ENCODE results near the gene ARHGEF12. TPM values are rescaled to one million over a fixed set of nuclear protein-coding genes. Genes with fewer than 3 reads are reported as not detected.

Gene ARHGEF12
- polyA plus RNA-seq, 1 donor: 141 TPM

DNA sequence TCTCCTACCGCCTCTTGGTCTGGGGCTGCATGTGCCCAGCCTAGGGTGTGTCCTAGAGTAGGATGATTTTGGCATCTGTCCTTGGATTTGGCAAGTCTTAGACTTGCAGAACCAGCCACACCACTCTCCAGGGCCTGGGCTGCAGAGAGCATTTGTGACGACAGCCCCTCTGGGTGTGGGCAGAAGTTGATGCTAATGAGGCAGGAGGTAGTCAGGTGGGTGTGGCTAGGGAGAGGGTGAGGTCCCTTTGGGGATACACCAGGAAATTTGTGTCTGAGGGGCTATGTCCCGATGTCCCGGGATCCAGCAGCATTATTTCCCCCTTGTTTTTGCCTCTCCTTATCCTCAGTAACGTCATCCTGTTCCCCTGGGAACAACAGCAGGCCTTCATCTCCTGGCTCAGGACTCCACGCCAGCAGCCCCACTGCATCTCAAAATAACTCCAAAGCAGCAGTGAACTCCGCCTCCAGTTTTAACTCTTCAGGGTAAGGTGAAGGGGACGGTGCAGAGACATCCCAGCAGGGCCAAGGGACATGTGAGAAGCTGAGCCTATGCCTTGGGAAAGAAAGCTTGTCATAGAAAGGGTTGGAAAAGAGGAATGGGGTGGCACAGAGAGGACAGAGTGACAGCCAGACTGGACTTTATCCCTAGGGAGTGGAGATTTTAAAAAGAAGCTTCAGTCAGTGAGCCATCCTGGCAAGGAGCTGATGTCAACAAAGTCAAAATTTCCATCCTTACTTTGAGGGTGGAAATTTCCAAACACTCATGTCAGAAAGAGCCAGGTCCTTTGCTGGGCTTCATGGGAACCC, 19.1 kb upstream of the ARHGEF12 start:
- no peak for DNase-seq

DNA sequence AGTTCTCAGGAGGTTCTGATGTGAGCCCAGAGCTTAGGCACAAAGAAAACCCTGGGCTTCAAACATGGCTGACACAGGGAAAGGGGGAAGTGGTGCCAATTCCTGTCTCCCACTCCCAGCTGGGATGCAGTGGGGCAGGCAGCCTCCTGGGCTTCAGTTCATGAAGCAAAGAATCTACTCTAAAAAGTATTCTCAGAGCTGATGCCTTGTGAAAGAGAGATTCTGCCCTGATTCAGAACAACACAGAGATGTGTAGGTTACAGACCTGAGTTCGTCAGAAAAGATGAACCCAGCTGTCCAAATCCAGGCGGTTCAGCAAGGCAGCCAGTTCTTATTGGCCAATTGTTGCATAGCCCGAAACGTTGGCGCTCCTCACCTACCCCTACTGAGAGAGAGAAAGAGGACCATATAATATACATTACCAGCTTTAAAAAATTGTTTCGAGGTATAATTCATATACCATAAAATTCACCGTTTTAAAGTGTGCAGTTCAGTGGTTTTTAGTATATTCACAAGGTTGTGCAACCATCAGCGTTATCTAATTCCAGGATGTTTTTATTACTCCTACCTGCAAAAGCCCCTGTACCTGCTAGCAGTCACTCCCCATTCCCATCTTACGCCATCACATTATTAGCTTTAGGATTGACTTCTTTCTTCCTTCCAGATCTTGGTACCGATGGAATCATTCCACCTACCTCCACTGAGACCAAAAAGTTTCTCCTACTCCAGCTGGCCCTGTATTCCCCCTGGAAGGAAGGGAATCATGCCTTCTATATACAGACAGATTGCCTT, 18.3 kb upstream of the ARHGEF12 start:
- DNase-seq: no peak

DNA sequence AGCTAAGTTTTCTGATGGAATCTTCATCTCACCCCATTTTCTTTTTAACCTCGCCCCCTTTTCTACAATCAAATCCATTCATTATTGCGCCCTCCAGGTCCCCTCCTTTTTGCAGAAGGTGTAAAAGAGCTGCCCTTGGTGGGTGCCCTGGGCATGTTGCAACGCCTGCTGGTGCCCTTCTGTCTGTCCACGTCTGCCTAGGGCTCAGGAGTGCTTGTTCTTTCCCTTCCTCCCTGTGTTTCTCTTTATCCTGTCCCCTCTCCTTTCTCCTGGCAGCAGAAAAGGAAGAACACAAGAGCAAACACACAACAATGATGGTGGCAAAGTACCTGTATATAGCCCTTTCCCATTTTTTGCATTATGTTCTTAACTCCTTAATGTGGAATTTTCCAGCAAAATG, 17.3 kb upstream of the ARHGEF12 start:
- no peak for DNase-seq

DNA sequence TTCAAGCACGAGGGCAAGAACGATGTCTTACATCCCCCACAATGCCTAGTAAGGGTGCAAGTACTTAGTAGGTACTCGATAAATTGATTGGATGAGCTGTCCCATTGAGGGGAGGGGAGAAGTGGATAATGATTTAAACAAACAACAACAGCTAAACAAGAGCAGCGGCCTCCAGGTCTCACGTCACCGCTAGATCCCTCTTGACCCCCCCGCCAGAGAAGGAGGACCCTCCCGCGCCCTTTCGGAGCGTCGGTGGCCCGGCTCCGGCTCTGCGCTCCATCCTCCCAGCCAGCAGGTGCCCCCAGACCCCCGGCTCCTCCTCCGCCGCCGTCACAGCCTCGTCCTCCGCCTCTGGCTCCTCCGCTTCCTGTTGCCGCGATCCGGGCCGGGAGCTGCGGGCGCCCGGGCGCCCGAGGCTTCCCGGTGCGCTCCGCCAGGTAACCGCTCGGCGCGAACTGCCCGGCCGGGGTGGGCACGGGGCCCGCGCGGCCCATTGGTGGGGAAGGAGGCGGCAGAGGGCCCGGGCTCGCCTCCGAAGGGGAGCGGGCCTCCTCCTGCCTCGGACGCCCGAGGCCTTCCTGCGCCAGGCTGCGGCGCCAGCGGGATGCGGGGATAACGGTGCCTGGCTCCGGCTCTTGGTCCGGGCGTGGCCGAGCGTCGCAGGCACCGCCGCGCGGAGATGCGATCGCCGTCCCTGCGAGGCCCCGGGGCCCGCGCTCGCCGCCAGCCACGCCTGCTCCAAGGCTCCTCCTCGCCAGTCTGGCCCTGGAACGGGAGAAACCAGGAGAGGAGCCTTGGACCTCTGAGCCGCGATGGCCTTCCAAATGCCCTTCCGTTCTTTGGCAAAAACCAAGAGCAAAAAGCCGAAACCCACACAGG, 11.0 kb upstream of the ARHGEF12 start, which contains the start of gene TLCD5:
TLCD5 (plus strand) TSS at position 368 of the 879 bp plus-strand sequence. CDS start 2,143 bp downstream, outside the sequence.
- DNase-seq: peak; percentile 82

DNA sequence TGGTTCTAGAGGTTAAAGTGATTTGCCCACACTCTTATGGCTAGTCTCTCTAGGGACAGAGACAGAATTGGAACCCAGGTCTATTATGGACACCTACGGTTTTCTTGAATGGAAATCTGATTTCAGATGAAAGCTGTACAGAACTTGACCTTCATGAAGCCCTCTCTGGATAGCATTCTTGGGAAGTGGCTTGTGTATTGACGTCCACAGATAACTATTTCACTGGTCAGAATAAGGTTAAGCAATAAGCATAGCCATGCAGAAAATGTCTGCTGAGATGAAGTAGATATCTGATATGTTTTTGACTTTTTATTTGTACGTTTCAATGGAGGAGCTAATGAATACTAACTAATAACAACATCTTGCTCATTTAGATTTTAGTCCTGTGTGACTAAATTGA, 10.0 kb upstream of the ARHGEF12 start:
- no peak for DNase-seq

DNA sequence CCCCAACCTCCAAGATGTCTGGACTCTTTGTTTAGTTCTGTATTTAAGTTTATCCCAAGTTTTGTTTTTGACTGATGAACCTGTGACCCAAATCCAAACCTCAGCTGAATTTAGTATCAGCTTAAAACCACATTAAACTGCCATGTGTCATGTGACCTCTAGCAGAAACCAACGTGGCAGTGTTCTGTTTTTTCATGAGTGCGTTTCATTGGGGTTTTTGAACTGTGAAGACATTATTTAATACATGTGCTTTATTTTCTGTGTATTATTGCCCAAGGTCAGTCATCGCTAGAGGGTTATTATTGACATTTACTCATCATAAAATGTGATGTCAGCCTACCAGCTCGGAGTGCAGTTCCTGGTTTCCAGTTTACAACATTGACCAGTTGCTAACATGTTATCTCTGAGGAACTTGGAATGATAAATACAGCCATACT, 9.3 kb upstream of the ARHGEF12 start:
- no peak for DNase-seq

DNA sequence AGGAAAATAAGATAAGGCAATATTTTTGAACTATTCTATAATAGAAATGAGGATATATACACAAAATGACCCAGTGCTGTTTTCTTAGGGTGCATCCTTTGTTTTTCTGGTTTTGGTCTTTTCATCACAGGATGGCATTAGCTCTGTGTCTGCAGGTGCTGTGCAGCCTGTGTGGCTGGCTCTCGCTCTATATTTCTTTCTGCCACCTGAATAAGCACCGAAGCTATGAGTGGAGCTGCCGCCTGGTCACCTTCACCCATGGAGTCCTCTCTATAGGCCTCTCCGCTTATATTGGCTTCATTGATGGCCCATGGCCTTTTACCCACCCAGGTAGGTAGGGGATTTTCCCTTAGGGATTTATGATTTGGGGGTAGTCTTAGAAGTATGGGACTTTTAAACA, 8.9 kb upstream of the ARHGEF12 start:
- no peak for DNase-seq

DNA sequence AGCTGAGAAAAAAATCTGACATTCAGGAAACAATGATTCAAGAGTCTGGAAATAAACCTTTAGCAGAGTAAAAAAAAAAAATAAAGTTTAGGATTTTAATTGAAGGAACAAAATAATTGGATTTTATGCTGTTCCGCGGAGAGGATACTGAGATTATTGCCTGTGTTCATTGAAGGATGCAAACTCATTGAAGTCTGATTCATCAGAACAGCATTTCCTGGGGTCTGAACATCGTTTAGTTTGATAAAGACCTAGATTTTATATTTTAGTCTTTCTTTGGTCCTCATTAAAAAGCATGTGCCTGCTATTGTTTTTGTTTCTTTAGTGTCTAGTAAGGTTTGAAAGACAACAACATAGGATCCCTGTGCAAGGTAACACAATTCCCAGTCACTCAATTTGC, 6.7 kb upstream of the ARHGEF12 start:
- DNase-seq: no peak

DNA sequence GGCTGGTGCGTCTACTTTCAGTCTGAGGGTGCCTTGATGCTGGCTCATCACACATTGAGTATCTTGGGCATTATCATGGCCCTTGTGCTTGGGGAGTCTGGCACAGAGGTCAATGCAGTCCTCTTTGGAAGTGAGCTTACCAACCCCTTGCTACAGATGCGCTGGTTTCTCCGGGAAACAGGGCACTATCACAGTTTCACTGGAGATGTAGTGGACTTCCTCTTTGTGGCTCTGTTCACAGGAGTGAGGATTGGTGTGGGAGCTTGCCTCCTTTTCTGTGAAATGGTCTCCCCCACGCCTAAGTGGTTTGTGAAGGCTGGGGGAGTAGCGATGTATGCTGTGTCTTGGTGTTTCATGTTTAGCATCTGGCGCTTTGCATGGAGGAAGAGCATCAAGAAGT, 6.2 kb upstream of the ARHGEF12 start:
- DNase-seq: no peak

DNA sequence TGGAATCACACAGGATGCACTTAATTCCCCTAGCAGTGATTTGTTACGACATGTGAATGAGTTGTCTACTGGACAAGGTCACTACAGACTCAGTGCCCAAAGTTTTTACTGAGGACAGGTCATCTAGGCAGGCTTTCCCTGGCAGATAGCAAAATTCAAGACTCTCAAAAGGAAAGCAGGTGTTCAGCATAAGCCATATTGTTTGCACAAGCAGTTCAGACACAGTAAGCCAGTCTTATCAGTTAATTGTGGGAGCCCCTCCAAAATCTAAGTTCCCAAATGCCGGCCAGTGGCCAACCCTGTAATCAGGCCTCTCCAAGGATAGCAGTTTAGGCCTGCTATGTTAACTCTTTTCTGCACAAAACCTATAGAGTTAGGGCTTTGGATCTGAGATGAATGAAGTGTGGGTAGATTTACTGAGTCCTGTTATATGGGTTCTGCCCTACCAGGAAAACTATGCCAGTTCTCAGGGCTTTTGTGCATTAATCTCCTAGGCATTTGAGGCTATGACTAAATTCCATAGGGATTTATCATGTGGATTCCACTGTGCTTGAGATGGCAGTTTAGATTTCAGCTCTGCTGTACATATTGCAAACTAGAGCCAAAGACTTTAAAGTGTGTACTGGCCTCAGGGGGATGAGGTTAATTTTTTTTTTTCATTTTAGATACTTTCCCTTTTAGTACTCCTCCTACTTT, 4.8 kb upstream of the ARHGEF12 start:
- no peak for DNase-seq

DNA sequence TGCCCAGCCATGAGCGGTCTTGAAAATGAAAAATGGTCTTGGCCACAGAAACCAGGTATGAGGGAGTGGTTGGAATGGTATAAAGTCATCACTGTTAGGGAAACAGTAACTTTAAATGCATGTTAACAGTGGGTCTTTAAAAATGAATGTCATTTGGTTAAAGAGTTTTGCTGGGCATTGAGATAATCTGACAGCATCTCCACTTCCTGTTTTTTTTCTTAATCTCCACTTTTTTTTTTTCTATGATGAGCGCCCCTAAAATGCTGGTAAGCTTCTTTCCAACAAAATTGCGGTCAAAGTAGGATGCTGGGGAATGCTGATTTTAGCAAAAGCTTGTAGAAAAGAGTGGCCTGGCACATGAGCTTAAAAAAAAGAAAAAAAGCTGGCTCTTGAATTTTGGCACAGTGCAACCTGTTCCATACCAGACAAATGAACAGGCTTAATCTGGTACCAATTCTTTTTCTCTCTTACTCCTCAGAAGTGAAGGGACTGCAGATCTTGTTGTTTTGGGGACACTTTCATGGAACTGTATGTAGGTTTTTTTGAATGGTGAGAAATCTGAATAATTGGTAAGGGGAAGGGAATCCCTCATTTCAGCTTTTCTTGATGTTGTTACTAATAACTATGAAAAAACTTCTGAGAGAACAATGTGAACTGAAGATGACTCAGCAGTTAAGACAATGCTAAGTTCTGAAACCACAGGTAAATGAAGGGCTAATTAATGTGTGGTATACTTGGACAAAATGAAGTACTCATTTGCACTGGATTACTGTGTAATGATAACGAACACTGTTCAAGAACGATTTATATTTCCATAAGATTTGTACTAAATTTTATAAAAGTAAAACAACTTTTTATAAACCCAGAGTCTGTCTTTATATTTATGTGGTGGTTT, 3.1 kb upstream of the ARHGEF12 start:
- DNase-seq: no peak

DNA sequence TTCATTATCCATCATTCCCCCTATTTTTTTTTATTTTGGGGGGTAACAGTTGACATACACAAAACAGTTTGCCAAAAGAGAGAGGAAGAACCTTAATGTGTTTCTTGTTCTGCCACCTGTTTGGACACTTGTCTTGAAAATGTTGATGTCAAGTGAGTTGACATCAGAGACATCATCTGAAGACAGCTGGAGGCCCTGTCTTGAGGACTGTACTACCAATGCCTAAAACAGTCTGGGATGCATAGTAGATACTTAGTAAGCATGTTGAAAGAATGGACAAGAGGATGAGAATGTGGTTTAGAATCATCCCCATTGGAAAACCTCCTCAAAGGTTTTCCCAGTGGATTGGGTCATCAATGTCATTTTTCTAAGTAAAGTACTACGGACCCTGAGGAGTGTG, 2.4 kb upstream of the ARHGEF12 start:
- no peak for DNase-seq

DNA sequence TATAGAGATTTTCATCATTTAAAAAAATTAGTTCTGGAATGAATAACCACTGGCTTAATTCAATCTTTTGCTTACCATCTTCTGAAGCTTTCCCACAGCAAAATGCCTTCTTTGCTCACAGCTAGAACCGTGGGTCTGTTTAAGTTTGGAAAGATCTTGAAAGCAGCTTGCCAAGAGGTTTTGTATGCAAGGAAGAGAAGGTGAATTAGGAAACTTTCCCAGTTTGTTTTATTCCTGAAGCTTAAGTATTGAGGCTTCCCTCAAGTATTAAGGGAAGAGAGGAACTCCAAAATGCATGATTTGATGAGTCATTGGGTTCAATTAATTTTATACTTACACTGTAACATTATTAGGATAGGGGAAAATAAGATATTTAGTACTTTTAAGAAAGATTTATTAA, 1.9 kb upstream of the ARHGEF12 start:
- DNase-seq: no peak

DNA sequence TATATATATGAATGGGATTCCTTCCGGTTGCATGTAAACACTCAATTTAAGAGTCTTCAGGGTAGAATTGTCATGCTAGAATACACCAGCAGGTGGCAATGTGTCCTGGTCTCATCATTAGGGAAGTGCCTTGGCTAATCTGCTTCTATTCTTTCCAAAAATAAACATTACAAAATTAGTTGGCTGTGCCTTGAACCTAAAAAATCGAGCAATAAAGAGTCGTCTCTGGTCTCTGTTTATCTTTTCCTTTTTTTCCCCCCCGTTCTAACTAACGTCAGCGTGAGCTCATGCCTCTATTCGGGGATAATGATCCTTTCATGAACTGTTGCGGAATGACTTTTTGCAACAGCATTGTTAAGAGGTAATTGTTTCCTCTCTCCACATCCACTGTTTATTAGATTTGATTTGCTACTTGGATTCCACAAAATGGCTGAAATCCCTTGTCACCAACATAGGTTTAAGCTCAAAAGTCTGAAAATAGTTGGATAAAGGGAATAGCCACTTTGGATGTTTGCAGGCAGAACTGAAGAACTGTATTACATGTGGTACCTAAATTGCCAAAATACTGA, 1.2 kb upstream of the ARHGEF12 start:
- DNase-seq: peak; percentile 90

DNA sequence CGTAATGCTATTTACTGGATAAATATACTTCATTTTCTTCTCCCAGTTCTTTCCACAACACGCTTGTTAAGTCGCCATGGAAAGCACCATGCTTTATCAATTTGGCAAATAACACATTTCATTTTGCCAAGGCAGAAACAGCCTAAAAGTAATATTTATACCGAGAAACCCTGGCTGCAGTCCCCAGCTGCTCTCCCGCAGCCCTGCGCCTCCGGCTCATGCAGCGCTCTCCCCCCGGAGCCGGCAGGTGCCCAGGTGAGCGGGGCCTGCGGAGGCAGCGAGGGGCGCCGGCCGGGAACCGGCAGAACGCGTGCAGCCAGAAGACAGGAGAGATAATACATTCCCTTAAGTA, 681 bp upstream of the ARHGEF12 start:
- DNase-seq: no peak

DNA sequence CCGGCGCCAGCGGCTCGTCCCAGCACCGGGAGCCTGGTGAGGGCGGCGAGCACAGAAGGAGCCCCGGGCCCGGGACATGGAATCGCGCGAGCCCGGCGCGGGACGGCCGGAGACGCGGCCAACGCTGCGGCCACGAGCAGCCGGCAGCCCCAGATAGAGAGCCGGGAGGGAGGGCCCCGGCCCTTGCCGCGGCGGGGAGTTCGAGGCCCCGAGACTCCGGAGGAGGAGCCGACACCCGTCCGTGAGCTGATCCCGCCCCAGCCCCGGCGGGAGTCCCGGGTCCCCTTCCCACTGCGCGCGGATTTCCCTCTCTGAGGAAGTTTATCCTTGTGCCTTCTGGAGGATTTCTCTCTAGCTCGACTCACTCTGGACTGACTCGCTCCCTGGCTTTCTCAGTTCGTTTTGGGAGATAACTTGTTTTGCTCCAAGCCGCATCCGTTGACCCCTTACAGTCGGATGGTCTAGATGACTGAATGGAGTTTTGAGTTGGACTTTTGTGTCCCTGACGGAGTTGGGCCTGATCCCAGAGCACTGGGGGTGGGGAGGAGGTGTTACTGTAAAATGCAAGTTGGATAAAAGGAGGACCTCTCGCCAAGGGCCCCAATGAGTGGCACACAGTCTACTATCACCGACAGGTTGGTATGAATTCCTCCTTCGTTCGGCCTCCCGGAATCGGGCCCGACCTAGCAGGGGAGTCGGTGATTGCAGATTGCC, 585 bp downstream of the ARHGEF12 start:
- DNase-seq: no peak

DNA sequence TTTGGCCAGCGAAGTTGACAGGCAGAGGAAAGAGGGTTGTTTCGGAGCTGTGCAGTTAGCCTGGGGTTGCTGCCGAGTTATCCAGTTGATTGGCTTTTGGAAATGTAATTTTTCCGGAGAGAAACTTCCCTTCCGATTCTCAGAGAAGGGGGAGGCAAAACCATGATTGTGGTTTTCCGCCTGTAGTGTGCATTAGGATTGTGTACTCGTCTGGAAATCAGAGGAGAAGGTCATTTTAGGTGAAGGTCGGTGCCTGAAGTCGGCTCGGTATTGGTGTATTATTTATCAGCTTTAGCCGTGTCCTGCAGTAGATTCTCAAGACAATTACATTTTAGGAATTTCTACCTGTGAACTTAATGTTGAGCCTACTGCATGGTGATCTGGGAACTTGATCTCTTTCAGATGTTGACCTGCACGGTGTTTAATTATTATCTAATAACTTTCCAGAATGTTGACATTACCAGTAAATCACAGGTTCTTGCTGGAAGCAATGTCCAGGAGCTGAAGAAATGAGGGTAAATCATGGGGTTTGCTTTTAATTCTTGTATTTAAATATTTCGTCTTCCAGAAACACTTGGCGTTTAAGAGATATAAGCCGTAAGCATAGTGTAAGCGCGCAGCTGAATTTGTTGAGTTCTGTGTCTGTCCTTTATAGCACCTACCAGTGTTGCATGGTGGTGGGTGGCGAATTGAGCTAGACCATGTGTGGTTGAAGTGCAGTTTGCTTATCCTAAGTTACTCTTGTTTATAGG, 1.3 kb downstream of the ARHGEF12 start:
- no peak for DNase-seq

DNA sequence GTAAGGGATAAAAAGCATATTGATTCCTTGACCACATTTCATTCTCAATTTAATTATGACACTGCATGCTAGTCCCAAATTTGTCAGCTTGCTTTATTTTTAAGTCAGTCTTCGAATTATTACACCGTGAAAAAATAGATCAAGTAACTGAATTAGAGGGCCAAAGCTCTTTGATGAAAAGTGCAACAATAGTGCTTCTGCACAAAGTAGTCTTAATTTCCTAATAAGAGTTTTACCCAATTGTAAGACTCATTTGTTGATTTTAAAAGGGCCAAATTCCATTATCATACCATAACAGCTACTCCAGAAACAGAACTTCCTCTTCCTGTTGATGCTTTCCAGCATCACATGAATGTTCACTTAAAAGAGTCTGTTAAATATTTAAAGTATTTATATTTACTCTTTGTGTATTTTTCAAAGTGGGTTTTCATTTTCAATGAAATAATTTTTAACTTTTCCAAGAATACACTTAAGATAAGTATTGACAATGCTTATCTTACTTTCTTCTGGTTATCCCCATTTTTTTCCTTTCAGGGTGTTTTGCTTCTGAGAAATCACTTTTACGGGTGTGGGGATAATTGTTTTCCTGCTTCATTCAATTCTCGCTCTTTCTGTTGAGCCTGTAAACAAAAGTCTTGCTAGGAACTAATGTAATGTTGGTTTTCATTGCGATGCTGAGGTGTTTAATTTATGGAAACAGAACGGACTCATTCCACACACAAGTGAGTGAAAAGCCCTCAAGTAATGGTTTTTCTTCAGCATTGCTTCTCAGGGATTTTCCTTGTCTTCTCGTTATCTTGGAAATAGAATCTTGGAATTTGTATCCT, 2.1 kb downstream of the ARHGEF12 start:
- no peak for DNase-seq
